WTC11 (cell line): Measurements from ENCODE around the gene COLEC12. TPM values are rescaled to one million over a fixed set of nuclear protein-coding genes. Genes with fewer than 3 reads are reported as not detected.

Source experiments
- ATAC-seq: fragments of 200-7000 bp; cut with Tn5 transposase; 2 replicates; pipeline ENCODE4 v1.10.0; 2021; ENCODE audit warnings: mild to moderate bottlenecking, moderate library complexity
- CTCF ChIA-PET: fragments of 300-600 bp; sonication (Branson Sonifier 250); formaldehyde crosslinking; loops from one replicate; lab custom pipeline; 2021; ENCODE audit warnings: antibody characterized with exemption; lab: Charles Lee
- POLR2A ChIA-PET: fragments of 350-600 bp; sonication (Branson Sonifier 250); formaldehyde crosslinking; loops from one replicate; lab custom pipeline; 2021; ENCODE audit warnings: antibody characterized with exemption; lab: Charles Lee
- DNase-seq: peaks from one replicate; pipeline ENCODE4 v3.0.0; 2021; ENCODE audit warnings: low spot score
- H3K27ac Mint-ChIP-seq: 2 replicates; pipeline ENCODE4 v1.8.0; 2021; ENCODE audit warnings: mixed read lengths
- H3K27me3 Mint-ChIP-seq: 2 replicates; pipeline ENCODE4 v1.8.0; 2021; ENCODE audit warnings: low read depth, mild to moderate bottlenecking, moderate library complexity, mixed read lengths
- H3K36me3 Mint-ChIP-seq: 2 replicates; pipeline ENCODE4 v1.8.0; 2021; ENCODE audit warnings: mixed read lengths
- H3K4me1 Mint-ChIP-seq: 2 replicates; pipeline ENCODE4 v1.8.0; 2022; ENCODE audit warnings: mixed read lengths
- H3K4me3 Mint-ChIP-seq: 2 replicates; pipeline ENCODE4 v1.8.0; 2021; ENCODE audit warnings: mild to moderate bottlenecking, moderate library complexity, mixed read lengths
- H3K9me3 Mint-ChIP-seq: 2 replicates; pipeline ENCODE4 v1.8.0; 2021; ENCODE audit warnings: mixed read lengths
- ARID4B ChIP-seq: sonication (generic); formaldehyde crosslinking; IDR thresholded peaks from 2 replicates; pipeline ENCODE4 v1.8.0; 2023; ENCODE audit warnings: missing genetic modification reagents, mild to moderate bottlenecking, borderline replicate concordance
- ATF1 ChIP-seq: sonication (generic); formaldehyde crosslinking; IDR thresholded peaks from 2 replicates; pipeline ENCODE4 v1.8.1; 2023; ENCODE audit warnings: mild to moderate bottlenecking, moderate library complexity, missing genetic modification reagents
- CBFB ChIP-seq: sonication (generic); formaldehyde crosslinking; IDR thresholded peaks from 2 replicates; pipeline ENCODE4 v1.8.1; 2022; ENCODE audit warnings: mild to moderate bottlenecking, low read depth, missing genetic modification reagents
- CREM ChIP-seq: sonication (generic); formaldehyde crosslinking; IDR thresholded peaks from 2 replicates; pipeline ENCODE4 v1.8.1; 2022; ENCODE audit warnings: mild to moderate bottlenecking, missing genetic modification reagents, moderate library complexity
- CTCF ChIP-seq: fragments of 200-600 bp; IDR thresholded peaks from 2 replicates; pipeline ENCODE4 v1.8.0; 2022; ENCODE audit warnings: antibody characterized with exemption
- ETV6 ChIP-seq: sonication (generic); formaldehyde crosslinking; IDR thresholded peaks from 2 replicates; pipeline ENCODE4 v1.8.1; 2022; ENCODE audit warnings: mild to moderate bottlenecking, missing genetic modification reagents
- FOXK1 ChIP-seq: sonication (generic); formaldehyde crosslinking; IDR thresholded peaks from 2 replicates; pipeline ENCODE4 v1.8.0; 2022; ENCODE audit warnings: mild to moderate bottlenecking, moderate library complexity, missing genetic modification reagents
- FOXP1 ChIP-seq: sonication (generic); formaldehyde crosslinking; IDR thresholded peaks from 2 replicates; pipeline ENCODE4 v1.8.0; 2022; ENCODE audit warnings: missing genetic modification reagents, mild to moderate bottlenecking, moderate library complexity, borderline replicate concordance
- FOXP4 ChIP-seq: sonication (generic); formaldehyde crosslinking; IDR thresholded peaks from 2 replicates; pipeline ENCODE4 v1.8.0; 2022; ENCODE audit warnings: mild to moderate bottlenecking, missing genetic modification reagents
- GABPB1 ChIP-seq: sonication (generic); formaldehyde crosslinking; IDR thresholded peaks from 2 replicates; pipeline ENCODE4 v1.8.1; 2023; ENCODE audit warnings: mild to moderate bottlenecking, missing genetic modification reagents
- IRF1 ChIP-seq: sonication (generic); formaldehyde crosslinking; IDR thresholded peaks from 2 replicates; pipeline ENCODE4 v1.8.0; 2023; ENCODE audit warnings: missing genetic modification reagents
- JUN ChIP-seq: sonication (generic); formaldehyde crosslinking; IDR thresholded peaks from 2 replicates; pipeline ENCODE4 v1.8.0; 2023; ENCODE audit warnings: mild to moderate bottlenecking, missing genetic modification reagents
- MLX ChIP-seq: sonication (generic); formaldehyde crosslinking; IDR thresholded peaks from 2 replicates; pipeline ENCODE4 v1.8.1; 2023; ENCODE audit warnings: mild to moderate bottlenecking, missing genetic modification reagents, moderate library complexity
- NFATC4 ChIP-seq: fragments of 250-450 bp; sonication (Bioruptor Pico); IDR thresholded peaks from 2 replicates; pipeline ENCODE4 v1.9.0; 2021; ENCODE audit warnings: mild to moderate bottlenecking
- NR3C1 ChIP-seq: sonication (generic); formaldehyde crosslinking; conservative IDR thresholded peaks from 2 replicates; pipeline ENCODE4 v1.8.1; 2023; ENCODE audit warnings: low read depth, mild to moderate bottlenecking, missing genetic modification reagents
- OVOL2 ChIP-seq: fragments of 250-450 bp; sonication (Bioruptor Pico); IDR thresholded peaks from 2 replicates; pipeline ENCODE4 v1.9.0; 2021; ENCODE audit warnings: mild to moderate bottlenecking, borderline replicate concordance
- RORB ChIP-seq: fragments of 250-450 bp; sonication (Bioruptor Pico); IDR thresholded peaks from 2 replicates; pipeline ENCODE4 v1.9.0; 2021; ENCODE audit warnings: mild to moderate bottlenecking
- TEAD1 ChIP-seq: sonication (generic); formaldehyde crosslinking; IDR thresholded peaks from 2 replicates; pipeline ENCODE4 v1.8.0; 2022; ENCODE audit warnings: mild to moderate bottlenecking, missing genetic modification reagents
- ZNF121 ChIP-seq: sonication (generic); formaldehyde crosslinking; IDR thresholded peaks from 2 replicates; pipeline ENCODE4 v1.8.0; 2023; ENCODE audit warnings: missing genetic modification reagents
- ZNF219 ChIP-seq: sonication (generic); formaldehyde crosslinking; IDR thresholded peaks from 2 replicates; pipeline ENCODE4 v1.8.0; 2023; ENCODE audit warnings: missing genetic modification reagents, mild to moderate bottlenecking, borderline replicate concordance
- ZNF416 ChIP-seq: fragments of 250-450 bp; sonication (Bioruptor Pico); IDR thresholded peaks from 2 replicates; pipeline ENCODE4 v1.9.0; 2021; ENCODE audit warnings: mild to moderate bottlenecking, inconsistent platforms
- ZNF423 ChIP-seq: fragments of 250-450 bp; sonication (Bioruptor Pico); IDR thresholded peaks from 2 replicates; pipeline ENCODE4 v2.1.2; 2022; ENCODE audit warnings: mild to moderate bottlenecking, moderate library complexity
- ZNF671 ChIP-seq: fragments of 250-450 bp; sonication (Bioruptor Pico); IDR thresholded peaks from 2 replicates; pipeline ENCODE4 v1.8.0; 2021; ENCODE audit warnings: mild to moderate bottlenecking
- total RNA-seq: library from RNA; stranded (reverse); gene quantifications from 3 replicates; pipeline ENCODE4 v1.2.3, GENCODE V29; 2021

Gene COLEC12
- total RNA-seq, 1 experiment from 2014 or later: 0.48 TPM

- Mint-ChIP-seq H3K9me3 (no peaks in the 10 kb centered on the region), H3K4me3 (no peak overlapping the region), H3K27ac (no peak overlapping the region), H3K36me3 (no peaks in the 10 kb centered on the region), H3K27me3 (no peaks in the 10 kb centered on the region), H3K4me1 (peaks cover 3% of the 10 kb centered on the region)
- DNase-seq (no peak), ATAC-seq (no peak)
- ChIA-PET POLR2A (no interaction called here), CTCF (no interaction called here)
- TF ChIP-seq CREM (no peak), JUN (no peak), FOXP4 (CRISPR knock-in tag) (no peak), RORB (no peak), ATF1 (CRISPR knock-in tag) (no peak), ETV6 (CRISPR knock-in tag) (no peak), ZNF121 (no peak), GABPB1 (CRISPR knock-in tag) (no peak), FOXK1 (CRISPR knock-in tag) (no peak), NR3C1 (CRISPR knock-in tag) (no peak), MLX (CRISPR knock-in tag) (no peak), CBFB (CRISPR knock-in tag) (no peak), ZNF423 (CRISPR knock-in tag) (no peak), TEAD1 (CRISPR knock-in tag) (no peak), ZNF219 (CRISPR knock-in tag) (no peak), OVOL2 (CRISPR knock-in tag) (no peak), IRF1 (CRISPR knock-in tag) (no peak)
Measured at GRCh38 chr18:317618-318017, 182.9 kb downstream of the COLEC12 start.

GRCh38 chr18:316393-316792, 184.1 kb downstream of the COLEC12 start:
- CTCF ChIA-PET: no interaction called here
- Mint-ChIP-seq H3K4me3 (no peak overlapping the region), H3K4me1 (peaks cover 9% of the 10 kb centered on the region), H3K27ac (no peak overlapping the region), H3K36me3 (no peaks in the 10 kb centered on the region), H3K9me3 (no peaks in the 10 kb centered on the region), H3K27me3 (no peaks in the 10 kb centered on the region)
- ATAC-seq: no peak
- POLR2A ChIA-PET: interaction anchor here (0.8 kb wide), 1 partner anchor 11 kb away, joined by 6 read pairs; no protein-coding TSS in a partner anchor
- no peak for DNase-seq
- TF ChIP-seq ETV6 (CRISPR knock-in tag): no peak
- TF ChIP-seq ZNF671 (CRISPR knock-in tag): no peak
- TF ChIP-seq NFATC4 (CRISPR knock-in tag): no peak
- TF ChIP-seq FOXP1: no peak
- TF ChIP-seq ARID4B (CRISPR knock-in tag): no peak
- TF ChIP-seq CTCF: no peak
- no peak for TF ChIP-seq ZNF416 (CRISPR knock-in tag)
